ENCODE results near the gene F13A1. TPM values are rescaled to one million over a fixed set of nuclear protein-coding genes. Genes with fewer than 3 reads are reported as not detected.

Gene F13A1
- total RNA-seq, 4 donors from 2014 or later = 134 to 529 (median 302) TPM

DNA sequence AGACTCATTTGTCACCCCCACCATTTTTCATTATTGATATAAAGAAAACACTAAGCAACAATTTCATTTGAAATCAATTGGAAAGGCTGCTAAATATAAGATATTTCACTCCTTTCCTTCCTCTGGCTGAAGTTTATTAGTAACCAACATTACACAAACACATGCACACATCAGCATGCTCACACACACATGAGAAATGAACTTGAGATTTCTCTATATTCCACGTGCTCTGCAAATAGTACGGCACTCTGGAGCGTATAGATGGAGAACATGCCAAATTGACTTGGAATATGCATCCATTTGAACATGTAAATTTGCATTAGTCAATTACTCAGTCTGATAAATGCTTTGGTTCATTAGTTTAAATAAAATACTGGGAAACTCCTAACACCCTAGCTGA is 37.1 kb upstream of the F13A1 start:
- ATAC-seq (ENCODE audit: low FRiP score) (no peak), DNase-seq (ENCODE audit: low spot score) (no peak)
- TF ChIP-seq, protein P1, sequence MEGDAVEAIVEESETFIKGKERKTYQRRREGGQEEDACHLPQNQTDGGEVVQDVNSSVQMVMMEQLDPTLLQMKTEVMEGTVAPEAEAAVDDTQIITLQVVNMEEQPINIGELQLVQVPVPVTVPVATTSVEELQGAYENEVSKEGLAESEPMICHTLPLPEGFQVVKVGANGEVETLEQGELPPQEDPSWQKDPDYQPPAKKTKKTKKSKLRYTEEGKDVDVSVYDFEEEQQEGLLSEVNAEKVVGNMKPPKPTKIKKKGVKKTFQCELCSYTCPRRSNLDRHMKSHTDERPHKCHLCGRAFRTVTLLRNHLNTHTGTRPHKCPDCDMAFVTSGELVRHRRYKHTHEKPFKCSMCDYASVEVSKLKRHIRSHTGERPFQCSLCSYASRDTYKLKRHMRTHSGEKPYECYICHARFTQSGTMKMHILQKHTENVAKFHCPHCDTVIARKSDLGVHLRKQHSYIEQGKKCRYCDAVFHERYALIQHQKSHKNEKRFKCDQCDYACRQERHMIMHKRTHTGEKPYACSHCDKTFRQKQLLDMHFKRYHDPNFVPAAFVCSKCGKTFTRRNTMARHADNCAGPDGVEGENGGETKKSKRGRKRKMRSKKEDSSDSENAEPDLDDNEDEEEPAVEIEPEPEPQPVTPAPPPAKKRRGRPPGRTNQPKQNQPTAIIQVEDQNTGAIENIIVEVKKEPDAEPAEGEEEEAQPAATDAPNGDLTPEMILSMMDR (IDR thresholded peaks at IDR 0.05) = no peak

DNA sequence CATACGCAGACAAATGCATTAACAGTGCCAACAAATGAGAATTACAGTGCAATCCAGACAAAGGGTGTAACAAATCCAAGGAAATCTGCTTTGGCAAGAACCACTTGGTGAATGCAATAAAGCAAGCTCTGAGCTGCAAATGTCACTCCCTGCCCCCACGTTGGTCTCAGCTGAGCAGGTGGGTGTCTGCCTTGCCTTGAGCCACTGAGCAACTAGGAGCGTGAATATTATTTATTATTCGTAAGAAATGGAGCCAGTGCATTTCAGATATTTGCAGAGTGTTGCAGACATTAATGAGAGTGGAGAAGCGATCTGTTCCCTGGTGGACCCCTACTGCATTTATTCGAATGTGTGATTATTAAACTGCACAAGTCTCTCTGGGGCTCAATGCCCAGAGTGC is 36.6 kb upstream of the F13A1 start:
- DNase-seq (ENCODE audit: low spot score) = no peak
- no peak for ATAC-seq (ENCODE audit: low FRiP score)
- TF ChIP-seq, protein P1 (IDR thresholded peaks at IDR 0.05) = no peak

DNA sequence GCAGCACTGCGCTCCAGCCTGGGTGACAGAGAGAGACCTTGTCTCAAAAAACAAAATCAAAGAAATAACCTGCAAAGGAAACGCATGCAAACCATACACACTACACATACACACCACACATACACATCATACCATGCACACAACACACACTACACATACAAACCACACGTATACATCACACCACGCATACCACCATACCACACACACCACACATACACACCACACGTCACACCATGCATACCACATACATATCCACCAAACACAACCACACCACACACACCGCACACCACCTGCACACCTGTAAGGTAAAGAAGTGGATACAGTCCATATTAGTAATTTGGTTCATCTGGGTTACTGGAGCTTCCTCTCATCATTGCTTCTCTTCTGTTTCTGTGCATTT is 32.3 kb upstream of the F13A1 start:
- ATAC-seq (ENCODE audit: low FRiP score) (no peak), DNase-seq (ENCODE audit: low spot score) (no peak)
- TF ChIP-seq, protein P1 (IDR thresholded peaks at IDR 0.05) = no peak

DNA sequence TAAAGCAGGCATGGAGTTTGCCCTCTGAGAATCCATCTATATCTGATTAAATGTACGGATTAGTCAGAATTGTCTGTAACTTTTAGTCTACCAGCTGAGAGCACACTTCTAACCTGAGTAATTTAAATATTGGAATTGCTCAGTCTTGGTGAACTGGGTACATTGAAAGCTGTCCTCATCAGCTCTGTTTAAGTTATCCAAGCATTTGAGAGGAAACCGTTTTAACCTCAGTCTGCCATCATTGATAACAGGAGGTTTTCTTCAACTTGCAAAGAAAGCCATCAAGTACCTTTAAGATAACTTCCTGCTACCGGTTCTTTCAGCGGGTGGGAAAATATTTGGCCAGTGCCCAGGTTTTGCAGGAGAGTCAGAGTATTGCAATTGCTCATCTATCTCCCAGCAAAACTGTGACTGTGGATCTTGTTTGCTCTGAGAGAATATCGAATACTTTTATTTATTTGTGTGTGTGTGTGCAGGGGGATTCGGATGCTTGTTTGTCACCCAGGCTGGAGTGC is 31.1 kb upstream of the F13A1 start:
- no peak for ATAC-seq (ENCODE audit: low FRiP score)
- no peak for DNase-seq (ENCODE audit: low spot score)
- TF ChIP-seq, protein P1 (IDR thresholded peaks at IDR 0.05) = no peak

DNA sequence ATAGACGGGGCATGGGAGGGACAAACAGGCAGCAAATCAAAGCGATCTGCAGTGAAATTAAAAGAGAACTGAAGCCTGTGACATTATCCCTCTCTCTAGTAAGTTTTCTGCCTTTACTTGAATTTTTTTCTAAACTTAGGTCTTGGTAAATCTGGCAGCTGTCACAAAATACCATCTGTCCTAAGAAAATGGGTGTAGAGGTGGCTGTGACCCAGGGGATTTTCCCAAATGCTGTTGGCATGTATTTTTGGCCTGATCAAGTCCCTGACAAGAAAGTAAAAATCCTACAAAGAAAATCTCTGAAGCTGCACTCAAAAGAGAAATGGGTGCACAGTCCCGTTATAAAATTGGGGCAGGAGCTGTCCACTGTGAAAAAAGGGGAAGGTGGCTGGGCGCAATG is 30.2 kb upstream of the F13A1 start:
- DNase-seq (ENCODE audit: low spot score) (no peak), ATAC-seq (ENCODE audit: low FRiP score) (no peak)
- TF ChIP-seq, protein P1 (IDR thresholded peaks at IDR 0.05) = no peak

DNA sequence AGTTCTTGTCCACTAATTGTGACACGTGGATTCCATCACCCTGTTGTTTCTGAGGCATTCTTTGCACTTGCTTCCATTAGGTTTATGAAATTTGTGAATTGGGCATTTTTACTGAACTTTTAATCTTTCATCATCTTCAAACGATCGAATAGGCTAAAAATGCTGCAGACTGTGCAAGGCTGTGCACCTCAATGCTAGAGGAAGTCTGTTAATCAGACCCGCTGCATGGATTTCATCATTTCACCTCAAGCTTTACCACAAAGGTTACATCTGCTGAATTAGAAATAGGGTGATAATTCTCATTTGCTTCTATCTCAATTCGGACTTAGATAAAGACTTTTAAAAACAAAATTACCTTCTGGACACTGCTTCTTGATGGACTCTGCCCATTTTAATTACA is 27.8 kb upstream of the F13A1 start:
- DNase-seq (ENCODE audit: low spot score) (no peak), ATAC-seq (ENCODE audit: low FRiP score) (no peak)
- TF ChIP-seq, protein P1 (IDR thresholded peaks at IDR 0.05) = no peak

DNA sequence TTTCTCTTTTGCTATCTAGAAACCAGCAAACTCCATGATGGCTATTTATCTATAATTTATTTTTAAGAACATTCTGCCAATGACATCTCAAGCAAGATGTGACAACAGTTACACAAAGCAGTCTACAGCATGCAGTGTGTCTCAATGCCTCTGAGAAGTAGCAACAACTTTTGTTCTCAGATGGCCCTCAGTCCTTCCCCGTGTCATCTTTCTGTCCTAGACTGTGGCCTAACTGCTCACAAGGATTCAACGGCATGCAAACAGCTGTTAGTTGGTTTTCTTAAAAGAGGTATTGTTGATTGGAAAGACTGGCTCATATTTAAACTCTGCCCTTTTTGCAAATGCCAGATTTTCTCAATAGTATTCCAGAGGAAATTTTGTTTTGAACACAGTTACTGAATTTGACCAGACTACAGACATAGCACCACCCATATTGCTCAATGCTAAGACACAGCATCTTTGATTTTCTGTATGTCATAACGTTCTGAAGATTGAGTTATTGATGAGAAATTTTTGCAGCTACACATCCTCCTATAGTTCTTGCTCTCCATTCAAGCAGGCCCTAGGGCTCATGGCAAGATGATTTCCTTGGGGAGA is 26.1 kb upstream of the F13A1 start:
- DNase-seq (ENCODE audit: low spot score) = no peak
- TF ChIP-seq, protein P1 (IDR thresholded peaks at IDR 0.05) = no peak
- ATAC-seq (ENCODE audit: low FRiP score) = no peak
